SK-N-MC (cell line): Measurements from ENCODE around the gene APH1B.

Experiments
- EZH2 ChIP-seq: fragments of 200-600 bp; sonication (generic); IDR thresholded peaks from one replicate; pipeline ENCODE4 v1.6.1; 2017; ENCODE audit warnings: antibody characterized with exemption
- FOXP2 ChIP-seq: optimal IDR thresholded peaks from 2 replicates; pipeline ENCODE3; 2011; ENCODE audit warnings: mild to moderate bottlenecking, moderate library complexity; ENCODE audit not compliant: insufficient read depth; ENCODE audit errors: extremely low read length, control extremely low read depth
- POLR2AphosphoS5 ChIP-seq: IDR thresholded peaks from 2 replicates; pipeline ENCODE4 v1.6.1; 2012; ENCODE audit warnings: mild to moderate bottlenecking, low read depth, low read length, borderline replicate concordance

- TF ChIP-seq EZH2 (no peak), POLR2AphosphoS5 (no peak), FOXP2 (no peak)
Measured at GRCh38 chr15:63308947-63309346, 31.5 kb downstream of the APH1B start.
